Activated T-helper 9 cell treated with anti-CD3 and anti-CD28 coated beads, Interleukin-2, amount 50 U/mL, for 16 hours (primary cell): ENCODE data around the gene OR5I1.
"Not testable (repeated sequence)": the region's sequence is repeated elsewhere in the genome, so short reads cannot be mapped to it uniquely, and the experiment has no call there.

Experiments
- DNase-seq: peaks from one replicate; pipeline ENCODE4 v3.0.0-alpha.2; 2020; ENCODE audit warnings: low read depth

OR5I1 gene

DNA sequence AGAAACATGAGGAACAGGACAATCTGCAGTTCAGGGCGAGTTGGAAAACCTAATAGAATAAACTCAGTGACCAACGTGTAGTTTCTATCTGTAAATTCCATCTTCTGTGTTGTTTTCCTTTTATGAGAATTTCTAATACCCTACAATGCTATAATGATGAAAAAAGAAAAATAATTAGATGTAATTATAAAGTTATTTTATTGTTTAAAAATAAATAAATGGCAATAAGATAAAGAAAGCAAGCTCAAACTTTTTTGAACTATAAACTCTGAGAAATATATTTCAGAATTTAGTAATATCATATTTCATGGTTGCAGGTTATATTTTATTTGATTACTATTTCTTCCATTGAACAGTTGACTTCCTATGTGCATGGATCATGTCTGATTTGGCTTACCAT is at the start of gene OR5I1:
OR5I1 (minus strand) TSS at position 101 of the 400 bp plus-strand sequence; CDS start at position 101, 0 bp downstream.
- no peak for DNase-seq

DNA sequence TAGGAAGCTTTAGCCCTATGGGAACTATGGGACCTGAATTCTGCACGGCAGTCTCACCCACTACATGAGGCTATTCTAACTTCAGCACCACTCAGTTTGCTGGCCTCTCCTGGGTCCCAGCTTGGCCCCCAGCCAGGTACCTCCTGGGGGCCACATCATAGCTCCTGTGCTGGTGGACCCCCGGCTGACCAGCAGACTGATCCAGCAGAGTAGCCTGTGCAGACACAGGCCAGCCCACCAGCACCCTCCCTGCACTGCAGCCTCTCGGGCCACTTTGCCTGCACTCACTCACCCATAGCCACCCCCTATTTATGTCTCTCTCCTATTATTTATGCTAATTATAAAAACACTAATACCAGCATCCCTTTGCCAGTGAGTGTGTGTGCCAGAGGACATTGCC is 34.7 kb upstream of the OR5I1 start:
- no peak for DNase-seq

DNA sequence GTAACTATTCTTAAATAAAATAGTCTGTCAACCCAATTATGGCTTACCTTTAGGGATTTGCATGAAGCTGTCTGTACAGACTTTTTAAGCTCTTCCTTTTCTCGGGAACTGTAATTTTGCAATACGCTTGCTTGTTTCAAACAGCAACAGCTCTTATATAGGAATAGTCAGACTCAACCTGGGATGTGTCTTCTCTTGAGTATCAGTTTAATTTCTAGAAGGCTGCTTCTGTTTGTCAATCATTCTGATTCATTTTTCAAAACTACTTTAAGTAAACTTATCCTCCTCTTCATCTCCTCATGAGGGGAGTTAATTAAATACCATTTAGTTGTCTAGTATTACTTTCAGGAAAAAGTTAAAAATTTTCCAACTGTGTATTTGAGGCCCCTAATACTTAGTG is 33.6 kb upstream of the OR5I1 start, which contains the start of gene OR10AG1:
OR10AG1 (minus strand) TSS at position 101 of the 400 bp plus-strand sequence; CDS start at position 63, 38 bp downstream.
- no peak for DNase-seq

GRCh38 chr11:55967914-55968313 is 31.7 kb upstream of the OR5I1 start:
- DNase-seq = no peak

DNA sequence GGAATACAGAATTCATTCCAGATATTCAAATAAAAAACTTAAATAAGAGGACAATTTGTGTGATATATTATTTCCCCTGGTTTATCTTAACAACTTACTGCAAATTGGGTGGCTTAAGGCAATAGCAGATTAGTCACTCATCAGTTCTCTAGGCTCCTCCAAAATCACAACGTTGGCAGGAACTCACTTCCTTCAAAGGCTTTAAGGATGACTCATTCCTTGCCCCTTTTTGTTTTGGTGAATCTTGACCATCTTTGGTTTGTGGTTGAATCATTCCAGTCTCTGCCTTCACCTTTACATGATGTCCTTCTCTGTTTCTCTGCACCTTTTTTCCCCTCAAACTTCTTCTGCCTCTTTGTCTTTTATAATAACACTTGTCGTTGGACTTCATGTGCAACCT is 30.2 kb upstream of the OR5I1 start:
- no peak for DNase-seq

DNA sequence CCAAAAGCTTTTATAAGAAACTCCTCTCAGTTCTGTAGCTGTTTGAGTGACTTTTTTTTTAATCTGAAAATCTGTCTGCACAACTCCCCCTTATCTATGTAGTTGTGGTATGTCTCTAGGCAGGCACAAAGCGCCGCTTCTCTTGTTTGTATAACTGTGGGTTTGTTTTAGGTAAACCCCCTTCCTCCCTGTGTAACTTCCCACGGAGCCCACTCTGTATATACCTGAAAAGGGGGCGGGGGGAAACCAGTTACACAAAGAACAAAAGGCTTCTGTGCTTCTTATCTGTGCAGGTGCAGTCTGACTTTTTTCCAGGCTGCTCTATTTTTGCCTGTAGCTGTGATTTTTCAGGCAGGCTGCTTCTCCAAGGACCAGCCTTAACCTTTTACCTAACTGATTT is 20.3 kb upstream of the OR5I1 start:
- no peak for DNase-seq

DNA sequence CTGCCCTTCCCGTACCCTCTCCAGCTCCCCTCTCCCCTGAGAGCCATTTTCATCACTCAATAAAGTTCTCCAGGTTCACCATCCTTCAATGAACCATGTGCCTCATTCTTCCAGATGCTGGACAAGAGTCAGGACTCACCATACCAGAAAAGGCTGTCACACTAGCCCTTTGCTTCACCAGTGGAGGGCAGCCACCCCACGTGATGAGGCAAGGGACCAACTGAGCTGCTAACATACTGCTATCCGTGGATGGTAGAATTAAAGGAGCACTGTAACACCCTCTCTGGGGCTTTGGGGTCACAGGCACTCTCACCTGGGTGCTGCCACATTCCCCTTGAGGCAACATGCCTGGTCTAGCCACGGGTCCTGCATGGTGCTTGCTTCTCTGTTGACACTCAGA is 13.1 kb upstream of the OR5I1 start:
- no peak for DNase-seq

GRCh38 chr11:55942785-55943392 is 6.7 kb upstream of the OR5I1 start:
- no peak for DNase-seq

DNA sequence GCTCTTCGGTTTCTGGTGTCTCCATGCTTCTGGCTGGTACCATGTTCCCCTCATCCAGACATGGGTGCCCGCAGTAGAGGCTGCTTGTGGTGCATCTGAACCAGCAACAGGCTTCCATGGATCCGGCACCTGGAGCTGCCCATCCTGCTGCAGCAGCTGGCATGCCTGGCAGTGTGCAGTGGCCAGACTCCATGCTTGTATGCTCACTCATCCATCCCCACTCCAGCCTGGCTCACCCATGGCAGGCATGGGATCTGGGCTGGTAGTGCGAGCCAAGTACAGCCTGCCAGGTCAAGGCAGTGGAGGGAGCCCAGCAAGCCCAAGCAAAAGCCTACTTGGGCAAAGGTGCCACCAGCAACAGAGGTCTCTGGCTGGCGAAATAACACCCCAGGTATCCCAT is 15.7 kb downstream of the OR5I1 start:
- no peak for DNase-seq

GRCh38 chr11:55914482-55914881 is 21.7 kb downstream of the OR5I1 start, which contains the start of gene OR5W2:
TSS of gene OR5W2 (minus strand) at chr11:55914582. CDS start at chr11:55914582, 0 bp downstream.
- DNase-seq = no peak

GRCh38 chr11:55902308-55902707 is 33.9 kb downstream of the OR5I1 start:
- no peak for DNase-seq

DNA sequence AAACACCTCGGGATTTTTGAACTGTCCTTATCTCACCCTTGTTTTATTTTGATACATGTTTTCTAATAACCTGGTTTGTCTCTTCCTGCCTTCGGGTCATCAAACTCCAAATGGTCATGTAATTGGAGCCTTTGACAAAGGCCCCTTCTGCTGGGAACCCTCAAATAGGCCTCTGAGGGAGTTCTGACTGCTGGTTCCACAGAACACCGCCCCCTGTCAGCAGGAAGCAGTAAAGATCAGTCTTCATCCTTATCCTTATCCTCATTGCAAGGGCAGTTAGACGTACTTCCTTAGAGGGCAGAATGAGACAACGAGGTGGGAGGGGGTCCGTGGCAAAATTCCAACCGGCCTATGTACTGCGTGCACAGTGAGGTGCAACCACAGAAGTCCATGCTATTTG is 41.0 kb downstream of the OR5I1 start:
- DNase-seq = no peak

DNA sequence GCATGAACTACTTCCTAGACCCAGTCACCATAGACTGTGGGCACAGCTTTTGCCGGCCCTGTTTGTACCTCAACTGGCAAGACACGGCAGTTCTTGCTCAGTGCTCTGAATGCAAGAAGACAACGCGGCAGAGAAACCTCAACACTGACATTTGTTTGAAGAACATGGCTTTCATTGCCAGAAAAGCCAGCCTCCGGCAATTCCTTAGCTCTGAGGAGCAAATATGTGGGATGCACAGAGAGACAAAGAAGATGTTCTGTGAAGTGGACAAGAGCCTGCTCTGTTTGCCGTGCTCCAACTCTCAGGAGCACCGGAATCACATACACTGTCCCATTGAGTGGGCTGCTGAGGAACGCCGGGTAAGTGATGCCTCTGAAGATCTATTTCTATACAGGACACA is 50.7 kb downstream of the OR5I1 start:
- DNase-seq = not testable (repeated sequence)
